DMS53 treated with DMSO at 0.1 percent for 48 hours (cell line): ENCODE measurements around the gene TSPAN1.

Source experiments
- DNase-seq: peaks from one replicate; lab custom pipeline; 2025; ENCODE audit not compliant: unreplicated experiment; lab: John Stamatoyannopoulos, UW

Gene TSPAN1

GRCh38 chr1:46186076-46186475, 11.2 kb downstream of the TSPAN1 start:
- DNase-seq, result no peak

DNA sequence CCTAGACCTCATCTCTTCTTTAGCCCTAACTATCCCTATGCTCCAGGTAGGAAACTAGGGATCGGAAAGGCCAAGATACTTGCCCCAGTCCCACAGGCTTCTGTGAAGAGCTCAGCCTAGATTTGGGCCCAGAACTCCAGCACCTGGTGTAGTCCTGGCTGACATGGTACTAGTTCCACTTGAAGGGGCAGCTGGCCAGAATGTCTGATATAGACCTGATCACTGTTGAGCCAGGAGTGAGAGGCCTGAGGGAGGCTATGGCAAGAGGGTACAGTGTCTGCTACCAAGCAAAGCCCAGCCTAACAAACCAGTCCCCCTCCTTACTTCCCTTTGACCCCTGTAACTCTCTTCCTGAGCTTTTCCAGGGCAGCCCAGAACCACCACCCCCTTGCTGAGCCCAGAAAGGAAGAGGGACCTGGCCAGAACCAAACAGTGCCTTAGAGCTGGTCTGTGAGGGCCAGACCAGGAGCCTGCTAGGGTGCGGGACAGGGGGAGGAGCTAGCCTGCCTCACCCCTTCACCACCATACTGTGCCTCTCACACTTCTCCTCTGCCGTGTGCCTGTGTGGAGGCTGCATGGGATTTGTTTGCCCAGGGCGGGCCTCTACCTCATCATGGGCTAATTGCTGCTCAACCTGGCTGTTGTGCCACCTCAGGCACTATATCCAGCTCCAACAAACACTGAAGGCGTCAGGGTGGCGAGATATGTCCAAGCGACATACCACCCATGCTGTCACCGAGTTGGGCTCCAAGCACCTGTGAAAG, 12.4 kb downstream of the TSPAN1 start:
- no peak for DNase-seq

GRCh38 chr1:46188295-46189030, 13.6 kb downstream of the TSPAN1 start:
- no peak for DNase-seq

DNA sequence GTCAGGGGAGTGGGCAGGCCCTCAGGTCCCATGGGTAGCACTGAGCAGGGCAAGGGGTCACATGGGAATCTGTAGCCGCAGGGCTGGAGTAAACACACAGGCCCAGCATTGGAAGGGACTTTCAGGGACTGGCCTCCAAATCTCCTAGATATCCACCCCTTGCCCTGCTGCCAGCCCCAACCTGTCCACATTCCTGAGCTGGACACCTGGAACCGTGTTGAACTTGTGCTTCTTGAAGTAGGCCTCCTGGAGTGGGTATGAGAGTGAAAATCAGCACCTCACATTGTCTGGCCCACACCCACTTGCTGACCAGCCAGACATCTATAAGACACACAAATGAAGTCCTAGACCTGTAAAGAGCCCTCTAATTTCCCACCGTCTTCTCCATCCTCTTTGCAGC, 15.7 kb downstream of the TSPAN1 start:
- DNase-seq, result no peak

- no peak for DNase-seq
Observed at GRCh38 chr1:46191033-46191701, 16.3 kb downstream of the TSPAN1 start.

DNA sequence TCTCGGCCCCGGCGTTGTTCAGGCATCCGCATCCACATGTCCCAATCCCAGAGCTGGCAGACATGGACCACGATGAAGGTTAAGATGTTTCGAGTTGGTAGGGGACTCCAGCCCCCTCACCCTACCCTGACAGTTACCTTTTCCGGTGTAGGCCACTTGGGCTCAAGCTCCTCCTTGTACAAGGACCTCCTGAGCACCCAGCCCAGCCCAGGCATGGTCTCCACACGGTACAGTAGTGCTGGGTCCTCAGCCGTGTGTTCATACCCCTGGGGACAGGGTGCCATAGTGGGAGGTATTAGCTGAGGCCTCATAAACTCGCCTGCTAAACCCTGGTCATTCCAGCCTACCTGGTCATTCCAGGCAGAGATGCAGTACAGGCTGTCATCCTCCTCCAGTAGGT, 17.3 kb downstream of the TSPAN1 start:
- no peak for DNase-seq

DNA sequence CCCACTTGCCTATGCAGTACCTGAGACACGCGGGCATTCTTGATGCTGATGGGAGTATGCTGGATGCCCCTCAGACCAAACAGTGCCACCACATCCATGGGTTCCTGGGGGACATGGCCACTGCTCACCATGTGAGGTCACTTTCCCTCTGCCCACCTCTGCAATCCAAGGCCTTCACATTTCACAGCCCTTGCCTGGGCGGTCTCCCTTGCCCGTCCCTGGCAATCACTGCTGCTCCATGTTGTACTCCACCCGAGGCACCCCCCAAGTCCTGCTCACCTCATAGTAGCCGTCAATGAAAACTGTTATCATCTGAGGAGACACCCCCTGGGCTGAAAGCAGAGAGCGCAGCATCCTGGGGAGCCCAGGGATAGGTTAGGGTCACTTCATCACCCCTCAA, 18.4 kb downstream of the TSPAN1 start:
- no peak for DNase-seq

DNA sequence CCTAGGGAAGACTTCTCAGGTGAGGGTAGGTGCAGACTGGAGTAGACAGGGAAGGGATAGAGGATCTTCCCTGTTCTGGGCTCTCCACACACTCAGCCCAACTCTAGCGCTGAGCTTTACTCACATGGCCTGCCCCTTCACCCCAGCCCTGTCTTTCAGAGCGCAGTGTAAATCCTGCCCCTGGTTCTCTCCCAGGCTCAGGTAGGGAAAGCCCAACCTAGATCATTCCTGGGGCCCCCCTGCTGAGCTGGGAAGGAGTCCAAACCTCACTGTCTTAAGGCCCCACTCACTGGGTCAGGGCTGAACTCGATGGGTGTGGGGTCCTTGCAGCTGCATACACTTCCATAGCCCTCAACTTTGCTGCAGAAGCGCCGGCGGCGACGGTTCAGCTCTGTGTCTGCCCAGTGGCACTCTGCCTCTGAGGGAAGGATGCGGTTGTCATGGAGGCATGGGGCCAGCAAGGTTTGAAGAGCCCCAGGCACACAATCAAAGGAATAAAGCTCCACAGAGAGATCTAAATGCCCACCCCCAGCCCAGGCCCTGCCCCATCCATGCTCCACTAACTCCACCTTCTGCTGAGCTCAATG, 19.2 kb downstream of the TSPAN1 start:
- DNase-seq, result no peak

- no peak for DNase-seq
Observed at GRCh38 chr1:46194641-46195193, 19.8 kb downstream of the TSPAN1 start.

DNA sequence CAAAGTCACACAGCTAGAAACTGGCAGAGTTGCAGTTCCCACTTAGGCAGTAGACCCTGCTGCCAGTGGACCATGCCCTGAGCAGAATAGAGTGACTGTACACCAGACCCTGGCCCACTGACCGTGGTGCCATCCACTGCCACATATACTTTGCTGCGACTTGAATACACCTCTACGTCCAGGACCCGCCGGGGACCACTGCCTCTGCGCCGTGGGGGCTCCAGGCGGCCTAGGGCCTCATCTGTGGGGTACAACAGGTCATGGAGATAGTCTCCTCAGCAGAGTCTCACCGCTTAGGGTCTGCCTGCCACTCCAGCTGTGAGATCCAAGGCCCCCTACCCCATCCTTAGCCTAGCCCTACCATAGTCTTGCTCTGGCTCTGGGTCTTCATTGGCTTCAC, 21.7 kb downstream of the TSPAN1 start:
- DNase-seq, result no peak

DNA sequence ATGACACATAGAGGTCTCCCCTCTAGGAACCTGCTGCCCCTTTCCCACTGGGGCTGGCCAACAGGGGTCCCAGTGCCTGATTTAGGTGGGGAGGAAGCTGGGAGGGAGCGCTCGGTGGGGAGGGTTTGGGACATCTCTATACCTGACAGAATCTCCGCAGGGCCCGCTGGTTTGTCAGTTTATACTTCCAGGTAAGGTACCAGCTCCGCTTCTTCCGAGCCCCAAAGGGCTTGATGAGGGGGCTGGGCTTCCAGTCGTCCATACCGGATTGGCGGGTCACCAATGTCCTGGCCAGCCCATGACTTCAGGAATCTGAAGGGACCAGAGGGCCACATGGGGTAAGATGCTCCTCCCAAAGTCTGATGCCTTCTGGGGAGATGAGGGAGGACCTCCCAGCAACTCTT, 22.7 kb downstream of the TSPAN1 start:
- no peak for DNase-seq

- peak; percentile 65 for DNase-seq
Observed at GRCh38 chr1:46197964-46198811, 23.3 kb downstream of the TSPAN1 start, which contains the start of gene POMGNT1. TSS of gene POMGNT1 (minus strand) at chr1:46198434. CDS start at chr1:46197821, 613 bp downstream.

- no peak for DNase-seq
Observed at GRCh38 chr1:46199233-46199749, 24.4 kb downstream of the TSPAN1 start.

- no peak for DNase-seq
Observed at GRCh38 chr1:46203738-46204405, 29.0 kb downstream of the TSPAN1 start.

GRCh38 chr1:46204406-46204742, 29.5 kb downstream of the TSPAN1 start:
- DNase-seq, result no peak

DNA sequence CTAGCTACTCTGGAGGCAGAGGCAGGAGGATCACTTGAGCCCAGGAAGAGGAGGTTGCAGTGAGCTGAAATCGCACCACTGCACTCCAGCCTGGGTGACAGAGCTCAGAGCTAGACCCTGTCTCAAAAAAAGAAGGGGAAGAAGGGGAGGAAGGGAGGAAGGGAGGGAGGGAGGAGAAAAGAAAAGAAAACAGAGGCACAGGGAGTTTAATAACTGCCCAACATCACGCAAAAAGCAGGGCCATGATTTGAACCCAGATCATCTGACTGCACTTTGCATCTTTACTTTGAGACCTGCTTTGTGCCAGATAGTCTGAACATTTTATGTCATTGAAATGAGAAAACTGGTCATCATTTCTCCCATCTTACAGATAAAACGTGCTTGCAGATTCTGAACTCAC, 30.3 kb downstream of the TSPAN1 start:
- DNase-seq, result no peak

GRCh38 chr1:46205791-46206190, 30.9 kb downstream of the TSPAN1 start:
- no peak for DNase-seq

- no peak for DNase-seq
Observed at GRCh38 chr1:46206399-46206798, 31.5 kb downstream of the TSPAN1 start.

DNA sequence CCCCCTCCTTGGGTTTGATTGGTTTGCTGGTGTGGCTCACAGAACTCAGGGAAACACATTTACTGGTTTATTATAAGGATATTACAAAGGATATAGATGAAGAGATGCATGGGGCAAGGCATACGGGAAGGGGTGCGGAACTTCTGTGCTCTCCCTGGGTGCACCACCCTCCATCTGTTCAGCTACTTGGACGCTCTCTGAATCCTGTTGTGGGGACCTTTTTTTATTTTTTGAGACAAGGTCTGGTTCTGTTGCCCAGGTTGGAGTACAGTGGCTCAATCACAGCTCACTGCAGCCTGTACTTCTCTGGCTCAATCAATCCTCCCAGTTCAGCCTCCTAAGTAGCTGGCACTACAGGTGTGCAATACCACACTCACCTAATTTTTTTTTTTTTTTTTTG, 35.7 kb downstream of the TSPAN1 start:
- no peak for DNase-seq

- no peak for DNase-seq
Observed at GRCh38 chr1:46211051-46211450, 36.2 kb downstream of the TSPAN1 start.
